NCI-H1436 treated with DMSO at 0.1 percent for 48 hours (cell line): ENCODE data around the gene FGD5.

ENCODE experiments used
- DNase-seq: peaks from one replicate; lab custom pipeline; 2025; lab: John Stamatoyannopoulos, UW

FGD5 gene, protein sequence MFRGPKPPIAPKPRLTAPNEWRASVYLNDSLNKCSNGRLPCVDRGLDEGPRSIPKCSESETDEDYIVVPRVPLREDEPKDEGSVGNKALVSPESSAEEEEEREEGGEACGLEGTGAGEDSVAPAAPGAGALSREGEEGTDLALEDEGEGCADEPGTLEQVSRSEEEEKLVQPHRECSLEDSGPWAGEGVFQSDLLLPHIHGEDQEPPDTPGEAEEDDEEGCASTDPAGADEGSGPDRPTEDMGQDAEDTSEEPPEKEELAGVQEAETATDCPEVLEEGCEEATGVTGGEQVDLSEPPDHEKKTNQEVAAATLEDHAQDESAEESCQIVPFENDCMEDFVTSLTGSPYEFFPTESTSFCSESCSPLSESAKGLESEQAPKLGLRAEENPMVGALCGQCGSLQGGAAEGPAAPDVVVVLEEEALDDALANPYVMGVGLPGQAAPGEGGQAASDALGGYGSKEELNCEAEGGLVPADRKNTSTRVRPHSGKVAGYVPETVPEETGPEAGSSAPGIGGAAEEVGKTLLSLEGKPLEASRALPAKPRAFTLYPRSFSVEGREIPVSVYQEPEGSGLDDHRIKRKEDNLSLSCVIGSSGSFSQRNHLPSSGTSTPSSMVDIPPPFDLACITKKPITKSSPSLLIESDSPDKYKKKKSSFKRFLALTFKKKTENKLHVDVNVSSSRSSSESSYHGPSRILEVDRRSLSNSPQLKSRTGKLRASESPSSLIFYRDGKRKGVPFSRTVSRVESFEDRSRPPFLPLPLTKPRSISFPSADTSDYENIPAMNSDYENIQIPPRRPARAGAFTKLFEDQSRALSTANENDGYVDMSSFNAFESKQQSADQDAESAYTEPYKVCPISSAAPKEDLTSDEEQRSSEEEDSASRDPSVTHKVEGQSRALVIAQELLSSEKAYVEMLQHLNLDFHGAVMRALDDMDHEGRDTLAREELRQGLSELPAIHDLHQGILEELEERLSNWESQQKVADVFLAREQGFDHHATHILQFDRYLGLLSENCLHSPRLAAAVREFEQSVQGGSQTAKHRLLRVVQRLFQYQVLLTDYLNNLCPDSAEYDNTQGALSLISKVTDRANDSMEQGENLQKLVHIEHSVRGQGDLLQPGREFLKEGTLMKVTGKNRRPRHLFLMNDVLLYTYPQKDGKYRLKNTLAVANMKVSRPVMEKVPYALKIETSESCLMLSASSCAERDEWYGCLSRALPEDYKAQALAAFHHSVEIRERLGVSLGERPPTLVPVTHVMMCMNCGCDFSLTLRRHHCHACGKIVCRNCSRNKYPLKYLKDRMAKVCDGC (N-terminal part only)

DNA sequence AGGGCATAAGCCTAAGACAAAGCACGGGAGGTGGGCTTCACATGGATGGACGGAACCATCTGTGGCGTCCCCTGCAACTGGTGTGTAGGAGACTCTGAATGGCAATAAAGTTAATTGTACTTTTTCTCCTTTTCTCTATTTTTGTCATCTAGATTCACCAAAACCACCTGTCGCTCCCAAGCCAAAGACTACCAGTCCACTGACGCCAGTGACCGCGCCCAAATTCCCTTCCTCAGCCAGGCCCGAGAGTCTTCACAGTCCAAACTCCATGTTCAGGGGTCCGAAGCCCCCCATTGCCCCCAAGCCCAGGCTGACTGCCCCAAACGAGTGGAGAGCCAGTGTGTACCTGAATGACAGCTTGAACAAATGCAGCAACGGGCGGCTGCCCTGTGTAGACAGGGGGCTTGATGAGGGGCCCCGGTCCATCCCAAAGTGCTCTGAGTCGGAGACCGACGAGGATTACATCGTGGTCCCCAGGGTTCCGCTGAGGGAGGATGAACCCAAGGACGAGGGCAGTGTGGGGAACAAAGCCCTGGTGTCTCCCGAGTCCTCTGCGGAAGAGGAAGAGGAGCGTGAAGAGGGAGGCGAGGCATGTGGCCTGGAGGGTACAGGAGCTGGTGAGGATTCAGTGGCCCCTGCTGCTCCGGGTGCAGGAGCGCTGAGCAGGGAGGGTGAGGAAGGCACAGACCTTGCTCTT, at the start of gene FGD5:
FGD5 (plus strand) TSS at position 159 of the 697 bp plus-strand sequence; CDS start at position 269, 110 bp downstream.
- DNase-seq = no peak

DNA sequence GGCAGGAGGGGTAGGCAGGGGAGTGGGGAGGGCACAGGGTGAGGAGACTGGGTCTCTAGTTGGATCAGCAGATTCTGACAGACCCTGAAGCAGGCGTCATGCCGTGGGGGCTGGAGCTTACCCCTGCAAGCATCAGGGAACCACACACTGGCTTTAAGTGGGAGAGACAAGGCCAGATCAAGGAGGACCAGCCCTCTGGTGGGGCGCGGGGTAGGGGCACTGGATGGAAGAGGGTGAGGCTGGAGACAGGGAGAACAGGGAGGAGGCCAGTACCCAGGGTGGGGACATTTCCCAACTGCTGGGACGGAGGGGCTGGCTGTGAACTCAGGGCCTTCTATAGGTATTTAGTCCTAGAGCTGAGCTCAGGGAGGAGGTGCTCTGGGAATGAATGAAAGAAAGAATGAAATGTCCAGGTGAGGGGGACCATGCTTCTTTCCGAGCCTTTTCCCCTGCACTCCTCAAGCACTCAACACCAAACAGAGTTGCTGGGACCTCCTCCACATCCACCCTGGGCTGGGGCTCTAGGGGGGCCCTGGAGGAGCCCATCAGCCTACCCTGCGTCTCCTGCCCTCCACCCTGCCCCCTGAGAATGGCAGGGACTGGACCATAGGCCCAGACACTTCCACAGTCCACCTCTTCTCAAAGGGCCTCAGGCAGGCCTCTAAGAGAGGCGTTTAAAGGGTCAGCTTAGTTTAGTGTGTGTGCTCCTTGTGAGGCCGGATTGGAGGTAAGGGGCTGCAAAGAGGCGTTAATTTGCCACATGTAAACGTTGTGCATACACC, 49.0 kb upstream of the FGD5 start:
- DNase-seq = no peak

DNA sequence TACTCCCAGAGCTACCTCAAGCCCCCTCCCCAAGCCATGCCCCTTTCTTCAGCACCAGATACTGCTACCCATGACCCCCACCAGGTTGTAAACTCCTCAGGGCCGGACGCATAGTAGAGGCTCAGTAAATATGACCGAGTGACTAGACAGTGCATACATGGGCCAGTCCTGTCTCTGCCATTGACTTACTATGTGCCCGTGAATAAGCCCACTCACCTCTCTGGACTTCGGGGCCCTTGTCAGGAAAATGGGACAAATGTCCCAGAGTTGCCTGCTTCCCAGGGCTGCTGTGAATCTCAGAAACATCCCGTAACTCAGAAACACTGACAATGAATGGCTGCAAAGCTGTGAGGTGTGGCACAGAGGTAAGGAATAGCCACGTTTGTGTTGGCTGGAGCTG, 48.2 kb upstream of the FGD5 start:
- DNase-seq = no peak

DNA sequence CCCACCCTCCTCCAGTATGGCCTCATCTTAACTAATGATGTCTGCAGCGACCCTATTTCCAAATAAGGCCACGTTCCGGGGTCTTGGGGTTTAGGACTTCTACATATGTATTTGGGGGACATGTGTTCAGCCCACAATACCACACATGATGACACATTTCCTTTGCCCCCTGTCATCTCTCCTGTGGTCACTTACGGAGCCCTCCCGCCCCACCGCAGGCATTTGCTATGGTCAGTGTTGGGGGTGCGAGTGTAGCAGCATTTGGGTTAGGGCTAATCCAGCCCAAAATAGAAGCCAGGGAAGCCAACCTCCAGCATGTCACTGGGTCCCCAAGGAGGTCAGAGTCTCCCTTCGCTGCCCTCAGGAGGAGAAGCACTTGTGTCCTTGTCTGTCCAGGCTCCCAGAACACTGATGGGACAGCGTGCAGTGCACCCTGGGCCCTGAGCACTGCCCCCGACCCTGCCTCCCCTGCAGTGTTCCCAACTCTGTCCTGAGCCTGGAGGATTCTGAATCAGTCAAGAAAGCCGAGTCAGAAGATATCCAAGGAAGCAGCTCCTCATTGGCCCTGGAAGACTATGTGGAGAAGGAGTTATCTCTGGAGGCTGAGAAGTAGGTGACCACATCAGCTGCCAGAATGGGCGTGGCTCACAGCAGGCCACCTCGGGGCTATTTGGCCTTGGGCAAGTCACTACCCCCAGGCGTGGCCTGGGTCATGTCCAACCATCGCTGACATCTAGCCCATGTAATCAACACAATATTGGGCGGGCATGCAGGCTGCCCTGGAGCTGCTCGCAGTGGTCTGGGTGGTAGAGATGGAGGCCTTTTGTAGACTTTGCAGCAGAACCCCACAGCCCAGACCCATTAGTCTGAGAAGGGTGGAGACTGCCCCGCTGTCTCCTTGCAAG, 46.9 kb upstream of the FGD5 start:
- no peak for DNase-seq

- DNase-seq = no peak
Measured at GRCh38 chr3:14772533-14773138, 46.1 kb upstream of the FGD5 start.

DNA sequence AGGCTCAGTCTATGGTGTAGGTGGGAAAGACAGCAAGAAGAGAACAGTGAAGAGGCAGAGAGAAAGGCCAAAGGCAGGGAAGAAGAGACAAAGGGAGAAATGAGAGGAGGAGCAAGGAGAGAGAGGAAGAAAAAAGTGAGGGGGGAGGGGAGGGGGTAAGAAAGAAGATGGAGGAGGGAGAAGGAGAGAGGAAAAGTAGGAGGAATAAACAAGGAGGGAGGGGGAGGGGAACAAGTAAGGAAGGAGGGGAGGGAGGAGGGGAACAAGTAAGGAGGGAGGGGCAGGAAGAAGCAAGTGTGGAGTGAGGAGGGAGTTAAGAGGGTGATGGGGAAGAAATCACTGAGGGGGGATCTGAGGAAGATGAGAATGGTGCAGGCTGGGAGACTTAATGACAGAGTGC, 45.5 kb upstream of the FGD5 start:
- DNase-seq = no peak

DNA sequence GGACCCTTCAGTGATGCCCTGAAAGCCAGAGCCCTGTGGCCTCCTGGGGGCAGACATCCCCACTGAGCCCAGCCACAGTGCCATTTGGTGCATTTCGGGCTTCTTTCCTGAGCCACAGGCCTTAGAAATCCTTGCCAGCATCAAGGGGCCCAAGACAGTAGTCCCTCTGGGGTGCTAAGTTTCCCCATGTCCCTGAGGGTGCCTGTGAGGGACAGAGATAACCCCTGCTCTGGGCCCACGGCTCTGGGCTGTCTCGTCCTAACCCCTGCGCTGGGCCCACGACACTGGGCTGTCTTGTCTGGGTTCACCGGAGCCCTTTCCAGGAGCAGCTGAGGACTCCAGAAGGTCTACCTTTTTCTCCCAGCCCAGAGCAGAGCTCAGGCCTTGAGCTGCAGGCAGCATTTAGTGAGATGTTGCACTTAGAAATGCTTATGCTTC, 45.1 kb upstream of the FGD5 start:
- no peak for DNase-seq

GRCh38 chr3:14774431-14774830, 44.3 kb upstream of the FGD5 start:
- DNase-seq = no peak

DNA sequence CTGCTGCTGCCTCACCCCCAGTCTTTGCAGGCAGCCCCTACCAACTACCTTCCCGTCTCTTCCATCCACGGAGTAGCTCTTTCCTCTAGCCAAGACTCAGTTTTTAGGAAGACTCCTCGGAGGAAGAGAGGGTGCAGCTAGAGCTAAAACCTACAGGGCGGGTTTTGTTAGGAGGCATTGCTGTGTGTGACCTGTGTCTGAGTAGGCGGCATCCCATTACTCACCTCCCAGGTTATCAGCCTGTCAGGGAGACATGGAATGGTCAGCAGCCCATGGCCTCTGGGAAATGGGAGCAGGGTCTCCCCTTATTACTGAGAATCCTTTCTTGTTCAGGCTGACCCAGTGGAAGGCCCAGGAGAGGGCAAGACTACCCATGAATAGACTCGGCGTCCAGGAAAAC, 43.8 kb upstream of the FGD5 start:
- DNase-seq = no peak

- DNase-seq = no peak
Measured at GRCh38 chr3:14775563-14775962, 43.2 kb upstream of the FGD5 start.

- DNase-seq = no peak
Measured at GRCh38 chr3:14779069-14779685, 39.6 kb upstream of the FGD5 start.

DNA sequence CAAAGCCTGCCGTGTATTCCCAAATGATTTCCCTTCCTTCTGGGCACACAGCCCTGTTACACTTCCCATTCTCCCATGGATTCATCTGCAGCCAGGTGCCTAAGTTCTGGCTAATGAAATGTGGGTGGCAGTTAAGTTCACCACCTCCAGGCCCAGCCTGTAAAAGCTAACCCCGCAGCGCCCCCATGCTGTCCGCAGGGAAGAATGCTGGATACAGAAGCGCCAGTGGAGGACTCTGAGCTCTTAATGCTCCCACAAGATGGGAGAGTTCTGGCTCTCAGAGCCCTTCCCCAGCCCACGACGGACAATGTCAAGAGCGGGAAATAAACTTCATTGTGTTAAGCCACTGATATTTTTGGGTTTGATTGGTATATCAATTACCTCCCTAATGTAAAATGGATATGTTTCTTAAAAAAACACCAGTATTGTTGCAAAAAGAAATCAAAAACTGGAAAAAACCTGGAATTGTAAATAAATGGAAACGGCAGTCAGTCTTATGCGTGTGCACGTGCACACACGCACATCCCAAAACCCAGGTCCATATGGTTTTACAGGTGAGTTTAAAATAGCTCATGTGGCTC, 37.7 kb upstream of the FGD5 start:
- DNase-seq = peak; percentile 0

- DNase-seq = no peak
Measured at GRCh38 chr3:14783480-14784086, 35.2 kb upstream of the FGD5 start.

- no peak for DNase-seq
Measured at GRCh38 chr3:14784087-14784681, 34.6 kb upstream of the FGD5 start.

GRCh38 chr3:14785207-14786155, 33.3 kb upstream of the FGD5 start:
- DNase-seq = no peak

DNA sequence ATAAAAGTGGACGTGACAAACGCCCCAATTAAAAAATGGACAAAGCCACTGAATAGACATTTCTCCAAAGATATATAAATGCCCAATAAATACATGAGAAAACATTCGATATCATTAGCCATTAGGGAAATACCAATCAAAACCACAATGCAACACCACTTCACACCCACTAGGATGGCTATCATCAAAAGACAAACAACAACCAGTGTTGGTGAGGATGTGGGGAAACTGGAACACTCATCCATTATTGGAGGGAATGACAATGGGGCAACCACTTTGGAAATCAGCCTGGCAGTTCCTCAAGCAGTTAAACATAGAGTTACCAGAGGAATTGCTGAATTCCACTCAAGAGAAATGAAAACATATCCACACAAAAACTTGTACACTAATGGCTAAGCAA, 32.4 kb upstream of the FGD5 start:
- DNase-seq = no peak
